ENCODE results near the gene ST3GAL6. TPM values are rescaled to one million over a fixed set of nuclear protein-coding genes. Genes with fewer than 3 reads are reported as not detected.

Gene ST3GAL6
- total and polyA plus RNA-seq, 2 donors = 3.1 to 16.7 TPM

GRCh38 chr3:98746882-98747281 lies 16.3 kb upstream of the ST3GAL6 start:
- Histone ChIP-seq H3K4me3 (ENCODE audit: low read depth, low read length) (no peak overlapping the region), H3K4me1 (ENCODE audit: insufficient read depth) (no peaks in the 10 kb centered on the region), H3K27ac (ENCODE audit: low read depth) (no peak overlapping the region), H3K36me3 (ENCODE audit: insufficient read depth) (no peaks in the 10 kb centered on the region)
- 74% methylated on average over 4 of the region's 4 CpGs for WGBS
- no peak for DNase-seq (ENCODE audit: extremely low spot score)

GRCh38 chr3:98750276-98750919 lies 12.7 kb upstream of the ST3GAL6 start:
- no peaks in the 10 kb centered on the region for H3K4me1 ChIP-seq (ENCODE audit: insufficient read depth)
- H3K27ac ChIP-seq (ENCODE audit: low read depth) = no peak overlapping the region
- DNase-seq (ENCODE audit: extremely low spot score) = no peak
- no peaks in the 10 kb centered on the region for H3K36me3 ChIP-seq (ENCODE audit: insufficient read depth)
- H3K4me3 ChIP-seq (ENCODE audit: low read depth, low read length) = no peak overlapping the region
- WGBS = 91% methylated on average over 1 of the region's 1 CpG

DNA sequence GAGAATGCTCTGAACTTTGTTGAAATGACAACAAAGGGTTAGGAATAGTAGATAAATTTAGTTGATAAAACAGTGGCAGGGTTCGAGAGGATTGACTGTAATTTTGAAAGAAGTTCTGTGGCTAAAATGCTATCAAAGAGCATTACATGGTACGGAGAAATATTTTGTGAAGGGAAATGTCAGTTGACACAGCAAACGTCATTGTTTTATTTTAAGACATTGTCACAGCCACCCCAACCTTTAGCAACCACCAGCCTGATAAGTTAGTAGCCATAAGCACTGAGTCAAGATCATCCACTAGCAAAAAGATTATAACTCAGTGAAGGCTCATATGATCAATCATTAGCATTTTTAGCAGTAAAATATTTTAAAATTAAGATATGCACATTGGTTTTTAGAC lies 8.7 kb upstream of the ST3GAL6 start:
- no peaks in the 10 kb centered on the region for H3K4me1 ChIP-seq (ENCODE audit: insufficient read depth)
- no peaks in the 10 kb centered on the region for H3K36me3 ChIP-seq (ENCODE audit: insufficient read depth)
- no peak for DNase-seq (ENCODE audit: extremely low spot score)
- no peak overlapping the region for H3K27ac ChIP-seq (ENCODE audit: low read depth)
- 64% methylated on average over 3 of the region's 3 CpGs for WGBS
- no peak overlapping the region for H3K4me3 ChIP-seq (ENCODE audit: low read depth, low read length)

GRCh38 chr3:98755601-98756000 lies 7.5 kb upstream of the ST3GAL6 start:
- DNase-seq (ENCODE audit: extremely low spot score) = no peak
- 69% methylated on average over 4 of the region's 4 CpGs for WGBS
- Histone ChIP-seq H3K36me3 (ENCODE audit: insufficient read depth) (no peaks in the 10 kb centered on the region), H3K4me3 (ENCODE audit: low read depth, low read length) (no peak overlapping the region), H3K4me1 (ENCODE audit: insufficient read depth) (no peaks in the 10 kb centered on the region), H3K27ac (ENCODE audit: low read depth) (no peak overlapping the region)

GRCh38 chr3:98759629-98760028 lies 3.5 kb upstream of the ST3GAL6 start:
- Histone ChIP-seq H3K4me3 (ENCODE audit: low read depth, low read length) (no peak overlapping the region), H3K36me3 (ENCODE audit: insufficient read depth) (no peaks in the 10 kb centered on the region), H3K4me1 (ENCODE audit: insufficient read depth) (no peaks in the 10 kb centered on the region), H3K27ac (ENCODE audit: low read depth) (no peak overlapping the region)
- WGBS = over 99% methylated on average over 2 of the region's 2 CpGs
- no peak for DNase-seq (ENCODE audit: extremely low spot score)

- no peaks in the 10 kb centered on the region for H3K36me3 ChIP-seq (ENCODE audit: insufficient read depth)
- WGBS = 69% methylated on average over 2 of the region's 2 CpGs
- no peak overlapping the region for H3K27ac ChIP-seq (ENCODE audit: low read depth)
- no peaks in the 10 kb centered on the region for H3K4me1 ChIP-seq (ENCODE audit: insufficient read depth)
- H3K4me3 ChIP-seq (ENCODE audit: low read depth, low read length) = no peak overlapping the region
- no peak for DNase-seq (ENCODE audit: extremely low spot score)
Measured at GRCh38 chr3:98761643-98762229, 1.4 kb upstream of the ST3GAL6 start.

DNA sequence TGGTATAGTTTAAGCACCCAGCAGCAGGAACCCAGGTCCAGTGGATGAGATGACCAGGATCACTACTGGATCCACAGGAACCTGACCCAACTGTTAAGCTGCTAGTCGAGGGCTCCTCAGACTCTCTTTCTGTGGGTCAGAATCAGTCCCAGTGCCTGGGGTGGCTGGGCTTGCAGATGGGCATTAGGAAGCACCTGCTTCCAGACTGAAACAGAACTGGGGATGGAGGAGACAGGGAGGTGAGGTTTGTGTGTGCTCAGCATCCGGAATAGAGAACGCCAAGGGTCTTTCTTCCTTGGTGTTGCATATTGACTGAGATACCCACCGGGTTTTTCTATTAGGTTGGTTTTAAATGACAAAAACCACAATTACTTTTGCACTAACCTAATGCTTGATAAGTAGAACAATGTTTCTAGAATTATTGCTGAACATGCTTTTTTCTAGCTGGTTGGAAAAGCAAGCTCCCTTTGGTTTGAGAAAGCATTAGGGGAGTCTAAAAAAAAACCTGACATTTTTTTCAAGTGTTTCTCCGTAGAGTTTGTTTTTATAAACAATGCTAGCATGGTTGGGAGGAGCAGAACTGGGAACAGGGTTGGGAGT lies 779 bp downstream of the ST3GAL6 start:
- 62% methylated on average over 5 of the region's 5 CpGs for WGBS
- DNase-seq (ENCODE audit: extremely low spot score) = no peak
- H3K27ac ChIP-seq (ENCODE audit: low read depth) = no peak overlapping the region
- no peak overlapping the region for H3K4me3 ChIP-seq (ENCODE audit: low read depth, low read length)
- H3K36me3 ChIP-seq (ENCODE audit: insufficient read depth) = no peaks in the 10 kb centered on the region
- no peaks in the 10 kb centered on the region for H3K4me1 ChIP-seq (ENCODE audit: insufficient read depth)

DNA sequence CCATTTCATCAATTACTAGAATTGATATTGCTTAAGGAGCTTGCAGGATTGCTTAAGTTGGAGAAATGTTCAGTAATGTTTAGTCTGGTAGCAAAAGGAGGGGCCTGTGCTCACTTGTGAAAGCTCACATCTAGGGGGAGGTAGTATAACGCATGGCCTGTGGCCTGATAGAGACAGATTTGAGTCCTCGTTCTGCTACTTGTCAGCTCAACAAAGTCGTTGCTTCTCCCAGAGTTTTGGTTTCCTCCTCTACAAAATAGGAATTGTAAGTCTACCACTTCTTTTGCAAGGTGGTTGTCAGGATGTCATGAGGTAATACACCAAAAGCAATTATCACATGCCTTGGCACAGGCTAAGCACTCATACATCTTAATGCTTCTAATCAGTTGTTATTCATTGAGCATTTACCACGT lies 1.3 kb downstream of the ST3GAL6 start:
- Histone ChIP-seq H3K27ac (ENCODE audit: low read depth) (no peak overlapping the region), H3K36me3 (ENCODE audit: insufficient read depth) (no peaks in the 10 kb centered on the region), H3K4me1 (ENCODE audit: insufficient read depth) (no peaks in the 10 kb centered on the region), H3K4me3 (ENCODE audit: low read depth, low read length) (no peak overlapping the region)
- 45% methylated on average over 4 of the region's 4 CpGs for WGBS
- no peak for DNase-seq (ENCODE audit: extremely low spot score)

DNA sequence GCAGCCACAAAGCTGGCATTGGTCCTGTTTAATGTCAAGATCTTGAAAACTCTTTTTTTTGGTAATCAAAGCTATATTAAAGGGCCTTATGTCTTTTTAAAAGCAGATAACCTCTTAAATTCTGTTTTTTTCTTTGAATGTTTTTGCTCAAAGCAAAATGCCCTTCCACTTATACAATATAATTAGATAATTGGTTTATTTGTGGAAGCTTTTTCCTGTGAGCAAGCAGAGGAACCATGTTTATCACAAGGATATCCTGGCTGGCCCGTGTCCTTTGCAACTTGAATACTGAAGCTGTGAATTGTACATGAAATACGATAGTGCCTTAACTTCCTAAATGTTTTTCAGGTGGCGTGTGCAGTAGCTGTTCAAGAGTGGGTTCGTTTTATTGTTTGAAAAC lies 2.6 kb downstream of the ST3GAL6 start:
- Histone ChIP-seq H3K4me1 (ENCODE audit: insufficient read depth) (no peaks in the 10 kb centered on the region), H3K27ac (ENCODE audit: low read depth) (no peak overlapping the region), H3K4me3 (ENCODE audit: low read depth, low read length) (no peak overlapping the region), H3K36me3 (ENCODE audit: insufficient read depth) (no peaks in the 10 kb centered on the region)
- WGBS = 69% methylated on average over 4 of the region's 4 CpGs
- DNase-seq (ENCODE audit: extremely low spot score) = no peak

GRCh38 chr3:98766924-98767323 lies 3.8 kb downstream of the ST3GAL6 start:
- no peak overlapping the region for H3K27ac ChIP-seq (ENCODE audit: low read depth)
- no peaks in the 10 kb centered on the region for H3K36me3 ChIP-seq (ENCODE audit: insufficient read depth)
- H3K4me1 ChIP-seq (ENCODE audit: insufficient read depth) = no peaks in the 10 kb centered on the region
- H3K4me3 ChIP-seq (ENCODE audit: low read depth, low read length) = no peak overlapping the region
- DNase-seq (ENCODE audit: extremely low spot score) = no peak

GRCh38 chr3:98768961-98769360 lies 5.8 kb downstream of the ST3GAL6 start:
- Histone ChIP-seq H3K4me1 (ENCODE audit: insufficient read depth) (no peaks in the 10 kb centered on the region), H3K4me3 (ENCODE audit: low read depth, low read length) (no peak overlapping the region), H3K27ac (ENCODE audit: low read depth) (no peak overlapping the region), H3K36me3 (ENCODE audit: insufficient read depth) (no peaks in the 10 kb centered on the region)
- 76% methylated on average over 2 of the region's 2 CpGs for WGBS
- DNase-seq (ENCODE audit: extremely low spot score) = no peak

DNA sequence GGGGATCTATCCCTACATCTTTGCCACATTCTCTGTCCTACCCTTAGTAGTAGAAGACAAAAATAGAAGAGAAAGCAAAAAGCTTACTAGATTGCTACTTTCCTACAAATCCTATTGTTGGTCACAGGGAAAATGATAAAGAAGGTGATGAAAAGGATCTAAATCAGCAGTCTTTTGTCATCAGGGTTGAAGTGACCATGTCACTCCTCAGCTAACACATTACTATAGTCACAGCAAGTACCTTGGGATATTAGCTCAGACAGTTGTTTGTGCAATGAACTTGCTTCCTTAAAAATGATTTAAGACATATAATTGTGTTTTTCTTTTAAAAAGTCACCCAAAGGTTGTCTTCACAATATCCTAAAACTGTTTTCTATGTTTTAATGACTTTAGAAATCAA lies 6.3 kb downstream of the ST3GAL6 start:
- Histone ChIP-seq H3K36me3 (ENCODE audit: insufficient read depth) (no peaks in the 10 kb centered on the region), H3K4me3 (ENCODE audit: low read depth, low read length) (no peak overlapping the region), H3K27ac (ENCODE audit: low read depth) (no peak overlapping the region), H3K4me1 (ENCODE audit: insufficient read depth) (no peaks in the 10 kb centered on the region)
- DNase-seq (ENCODE audit: extremely low spot score) = no peak

GRCh38 chr3:98770261-98771039 lies 7.3 kb downstream of the ST3GAL6 start:
- no peaks in the 10 kb centered on the region for H3K4me1 ChIP-seq (ENCODE audit: insufficient read depth)
- WGBS = 83% methylated on average over 8 of the region's 8 CpGs
- H3K27ac ChIP-seq (ENCODE audit: low read depth) = no peak overlapping the region
- H3K36me3 ChIP-seq (ENCODE audit: insufficient read depth) = no peaks in the 10 kb centered on the region
- no peak for DNase-seq (ENCODE audit: extremely low spot score)
- no peak overlapping the region for H3K4me3 ChIP-seq (ENCODE audit: low read depth, low read length)

DNA sequence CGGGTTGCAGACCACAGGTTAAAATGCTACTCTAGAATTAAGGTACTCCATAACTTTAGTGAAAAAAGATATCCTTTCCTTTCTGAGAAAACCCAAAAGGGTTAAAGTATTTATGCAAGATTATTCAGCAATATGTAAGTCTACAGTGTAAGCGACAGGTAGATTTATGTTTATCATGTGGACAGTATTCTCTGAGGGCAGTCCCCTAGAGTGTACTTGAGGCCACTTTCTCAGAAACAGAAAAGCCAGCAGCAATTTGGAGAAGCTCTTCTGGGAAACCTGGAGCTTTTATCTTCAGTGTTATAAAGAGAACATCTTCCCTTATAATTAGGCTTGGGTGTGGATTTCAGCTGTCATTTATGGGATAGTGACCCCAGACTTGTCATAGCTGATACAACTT lies 8.9 kb downstream of the ST3GAL6 start:
- Histone ChIP-seq H3K4me3 (ENCODE audit: low read depth, low read length) (no peak overlapping the region), H3K27ac (ENCODE audit: low read depth) (no peak overlapping the region), H3K4me1 (ENCODE audit: insufficient read depth) (no peaks in the 10 kb centered on the region), H3K36me3 (ENCODE audit: insufficient read depth) (no peaks in the 10 kb centered on the region)
- 92% methylated on average over 2 of the region's 2 CpGs for WGBS
- no peak for DNase-seq (ENCODE audit: extremely low spot score)

All from urinary bladder (tissue), 4 donors.